Omental fat pad (tissue), 4 donors: Measurements from ENCODE around the gene TMEM213. TPM values are rescaled to one million over a fixed set of nuclear protein-coding genes. Genes with fewer than 3 reads are reported as not detected.

ENCODE experiments used
- ATAC-seq: fragments of 150-250 bp; one replicate; pipeline ENCODE4 v1.9.1; 2016; ENCODE audit warnings: mild to moderate bottlenecking, moderate library complexity; ENCODE audit not compliant: low FRiP score
- DNase-seq: peaks from one replicate; pipeline ENCODE4 v3.0.0-alpha.2; 2019; ENCODE audit warnings: low spot score
- CTCF ChIP-seq, 3 donors: fragments of 450-650 bp; IDR thresholded peaks; one replicate each; pipeline ENCODE4 v1.5.1; 2016 to 2017; ENCODE audit warnings: antibody characterized with exemption in 3 of 3, mild to moderate bottlenecking in 3 of 3, moderate library complexity in 2 of 3
- total RNA-seq, 4 donors: library from RNA; depleted of rRNA; stranded (reverse); fragments of >200 nt; gene quantifications; one replicate each; pipeline ENCODE4 v1.1.0, GENCODE V29; 2016

The TMEM213 gene
- total RNA-seq, 4 donors from 2014 or later = not detected

GRCh38 chr7:138879356-138879755 is 81.6 kb downstream of the TMEM213 start:
- TF ChIP-seq CTCF (IDR thresholded peaks at IDR 0.05) = no peak
- DNase-seq (no peak), ATAC-seq (no peak)

- no peak for DNase-seq
- no peak for ATAC-seq
These were observed 83.2 kb downstream of the TMEM213 start for GRCh38 chr7:138880881-138881578.

GRCh38 chr7:138881579-138882188 is 83.9 kb downstream of the TMEM213 start:
- ATAC-seq (no peak), DNase-seq (no peak)
- no peak for TF ChIP-seq CTCF (IDR thresholded peaks at IDR 0.05)

More at GRCh38 chr7:138880881-138881578, 83.2 kb downstream of the TMEM213 start:
- no peak for TF ChIP-seq CTCF (IDR thresholded peaks at IDR 0.05)

DNA sequence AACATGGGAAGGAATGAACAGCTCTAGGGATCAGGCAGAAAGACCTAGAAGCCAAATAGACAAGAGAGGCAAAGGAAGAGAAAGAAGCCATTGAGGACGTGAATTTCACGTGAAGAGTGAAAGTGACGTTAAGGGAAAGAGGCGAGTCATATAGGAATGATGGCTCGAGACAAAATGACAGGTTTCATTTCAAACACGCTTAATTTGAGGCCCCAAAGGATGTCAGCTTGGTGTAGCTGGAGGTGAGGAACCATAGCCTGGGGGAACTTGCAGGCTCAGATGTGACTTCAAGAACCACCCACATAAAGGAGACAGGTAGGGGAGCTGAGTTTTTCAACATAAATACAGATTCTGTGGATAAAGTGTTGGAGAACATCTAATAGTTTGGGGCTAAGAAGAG is 84.5 kb downstream of the TMEM213 start:
- no peak for TF ChIP-seq CTCF (IDR thresholded peaks at IDR 0.05)
- DNase-seq = no peak
- ATAC-seq = no peak

- no peak for DNase-seq
- no peak for ATAC-seq
- no peak for TF ChIP-seq CTCF (IDR thresholded peaks at IDR 0.05)
These were observed 87.8 kb downstream of the TMEM213 start for GRCh38 chr7:138885383-138886147.

DNA sequence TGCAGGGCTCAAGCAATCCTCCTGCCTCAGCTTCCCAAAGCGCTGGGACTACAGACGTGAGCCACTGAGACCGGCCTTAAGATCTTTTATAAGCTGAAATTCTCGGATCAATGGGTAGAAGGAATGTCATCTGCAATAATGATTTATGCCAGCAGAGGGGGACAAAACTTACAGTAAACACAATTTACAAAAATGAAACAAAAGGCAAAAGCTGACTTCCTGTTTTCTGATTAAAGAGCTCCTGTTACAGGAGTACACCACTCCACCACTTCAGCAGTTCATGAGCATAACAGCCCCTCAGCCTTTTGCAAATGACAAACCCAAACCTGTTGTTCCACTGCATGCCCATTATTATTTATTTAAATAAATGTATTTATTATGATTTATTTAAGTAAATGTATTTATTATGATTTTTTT is 88.7 kb downstream of the TMEM213 start:
- ATAC-seq (no peak), DNase-seq (no peak)
- TF ChIP-seq CTCF (IDR thresholded peaks at IDR 0.05) = no peak
